Epithelial cell of esophagus (primary cell): ENCODE results near the gene ASF1A.

Source experiments
- DNase-seq: peaks from one replicate; pipeline ENCODE4 v3.0.0; 2010; ENCODE audit warnings: low read depth
- H3K4me3 ChIP-seq: 2 replicates; pipeline ENCODE4 v1.5.1; 2011; ENCODE audit warnings: mild to moderate bottlenecking, low read length, control low read depth
- TF ChIP-seq, protein P1 (sequence below): IDR thresholded peaks from 2 replicates; pipeline ENCODE4 v1.5.1; 2011; ENCODE audit warnings: low read depth, mild to moderate bottlenecking, low read length, control low read depth, inconsistent platforms; ENCODE audit not compliant: insufficient read depth; ENCODE audit errors: missing control alignments

The ASF1A gene

DNA sequence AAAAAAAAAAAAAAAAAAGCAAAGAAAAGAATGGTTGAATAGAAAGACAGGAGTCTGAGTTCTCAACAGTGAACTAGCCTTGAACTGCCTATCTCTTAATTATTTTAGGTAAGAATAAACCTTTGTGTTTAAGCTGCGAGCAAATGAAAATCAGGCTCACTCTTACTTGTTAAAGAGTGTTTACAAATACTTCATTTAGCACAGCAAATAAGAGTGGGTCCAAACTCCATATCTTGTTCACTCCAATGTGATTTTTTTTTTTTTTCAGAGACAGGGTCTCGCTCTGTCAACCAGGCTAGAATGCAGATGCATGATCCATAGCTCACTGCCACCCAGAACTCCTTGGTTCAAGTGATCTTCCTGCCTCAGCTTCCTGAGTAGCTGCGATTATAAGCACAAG lies 29.1 kb downstream of the ASF1A start:
- no peak overlapping the region for H3K4me3 ChIP-seq
- TF ChIP-seq, protein P1, sequence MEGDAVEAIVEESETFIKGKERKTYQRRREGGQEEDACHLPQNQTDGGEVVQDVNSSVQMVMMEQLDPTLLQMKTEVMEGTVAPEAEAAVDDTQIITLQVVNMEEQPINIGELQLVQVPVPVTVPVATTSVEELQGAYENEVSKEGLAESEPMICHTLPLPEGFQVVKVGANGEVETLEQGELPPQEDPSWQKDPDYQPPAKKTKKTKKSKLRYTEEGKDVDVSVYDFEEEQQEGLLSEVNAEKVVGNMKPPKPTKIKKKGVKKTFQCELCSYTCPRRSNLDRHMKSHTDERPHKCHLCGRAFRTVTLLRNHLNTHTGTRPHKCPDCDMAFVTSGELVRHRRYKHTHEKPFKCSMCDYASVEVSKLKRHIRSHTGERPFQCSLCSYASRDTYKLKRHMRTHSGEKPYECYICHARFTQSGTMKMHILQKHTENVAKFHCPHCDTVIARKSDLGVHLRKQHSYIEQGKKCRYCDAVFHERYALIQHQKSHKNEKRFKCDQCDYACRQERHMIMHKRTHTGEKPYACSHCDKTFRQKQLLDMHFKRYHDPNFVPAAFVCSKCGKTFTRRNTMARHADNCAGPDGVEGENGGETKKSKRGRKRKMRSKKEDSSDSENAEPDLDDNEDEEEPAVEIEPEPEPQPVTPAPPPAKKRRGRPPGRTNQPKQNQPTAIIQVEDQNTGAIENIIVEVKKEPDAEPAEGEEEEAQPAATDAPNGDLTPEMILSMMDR, result no peak
- no peak for DNase-seq

DNA sequence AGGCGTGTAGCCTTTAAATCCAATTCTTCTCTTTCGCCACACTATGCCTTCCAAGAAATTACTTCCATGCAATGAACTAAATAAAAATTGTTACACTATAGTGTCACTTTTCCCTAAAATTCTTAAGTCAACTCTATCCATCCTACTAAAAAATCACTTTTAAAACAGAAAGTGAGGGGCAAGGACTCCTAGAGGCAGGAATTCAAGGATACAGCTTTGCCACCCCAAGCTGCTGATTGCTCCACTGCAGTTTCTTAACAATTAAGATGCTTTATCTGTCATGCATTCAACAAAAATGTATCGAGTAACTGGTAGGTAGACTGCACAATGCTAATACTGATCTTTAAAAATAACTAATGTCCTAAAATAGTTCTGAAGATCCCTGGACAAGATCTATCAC lies 36.7 kb downstream of the ASF1A start:
- H3K4me3 ChIP-seq, result no peak overlapping the region
- TF ChIP-seq, protein P1, result no peak
- no peak for DNase-seq

DNA sequence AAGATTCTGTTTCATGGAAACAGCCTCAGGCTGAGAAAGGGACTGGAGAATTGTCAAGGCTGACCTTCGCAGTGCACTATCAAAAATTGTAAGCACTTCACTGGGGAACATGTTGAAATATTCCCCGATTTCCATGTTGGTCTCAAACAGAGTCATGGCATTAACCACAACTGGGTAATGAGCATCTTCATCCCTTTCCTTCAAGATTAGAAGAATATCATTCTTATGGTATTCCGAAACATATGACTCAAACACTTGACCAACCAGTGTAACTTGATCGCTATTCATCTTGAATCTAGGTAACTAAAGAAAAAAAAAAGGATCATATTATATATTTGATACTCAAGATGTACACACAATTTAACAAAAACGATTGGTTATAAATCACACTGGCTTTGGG lies 37.5 kb downstream of the ASF1A start:
- TF ChIP-seq, protein P1, result no peak
- peak; percentile 73 for DNase-seq
- no peak overlapping the region for H3K4me3 ChIP-seq

DNA sequence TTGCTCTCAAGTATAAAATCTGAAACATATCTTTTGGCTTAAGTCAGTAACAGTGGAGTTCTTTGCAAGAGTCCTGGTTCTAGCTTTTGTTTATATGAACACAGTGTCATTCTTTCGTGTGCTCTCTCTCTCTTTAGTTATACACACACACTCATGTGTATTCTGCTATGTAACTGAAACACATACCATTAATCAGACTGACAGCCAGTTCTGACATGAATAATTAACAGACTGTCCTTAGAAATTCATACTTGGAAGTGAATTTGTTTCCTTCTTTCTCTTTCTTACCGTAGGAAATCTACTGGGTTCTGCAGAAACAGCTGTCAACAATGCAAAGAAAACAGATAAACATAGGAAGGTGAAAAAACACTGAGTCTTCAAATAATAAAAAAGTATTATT lies 38.5 kb downstream of the ASF1A start:
- TF ChIP-seq, protein P1, result no peak
- no peak for DNase-seq
- H3K4me3 ChIP-seq, result no peak overlapping the region

DNA sequence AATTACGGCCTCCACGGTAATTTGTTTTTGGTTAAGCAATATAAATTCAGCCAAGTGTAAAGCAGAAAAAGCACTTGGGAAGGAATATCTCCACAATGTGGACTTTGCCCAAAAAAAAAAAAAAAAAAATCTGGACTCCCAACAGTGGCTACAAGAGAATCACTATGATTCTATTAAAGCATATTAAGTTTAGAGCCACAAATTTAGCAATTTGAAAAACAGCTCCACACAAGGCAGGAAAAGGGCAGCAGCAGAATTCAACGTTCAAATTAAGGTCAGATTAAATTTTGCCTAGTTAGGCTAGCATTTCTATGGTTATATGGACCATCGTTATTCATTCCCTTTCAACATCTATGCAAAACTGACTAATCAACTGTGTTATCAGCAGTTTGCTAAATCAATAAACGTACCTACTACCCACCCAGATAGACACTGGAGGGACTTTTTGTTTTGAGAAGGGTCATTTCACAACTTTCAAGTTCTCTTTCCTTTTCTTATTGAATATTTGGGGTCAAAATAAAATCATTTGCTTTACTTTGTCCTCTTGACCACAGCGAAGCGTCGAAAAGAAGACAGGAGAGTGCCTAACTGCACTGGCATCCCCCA lies 40.0 kb downstream of the ASF1A start:
- H3K4me3 ChIP-seq, result peak overlapping the region; percentile 79
- DNase-seq, result no peak
- TF ChIP-seq, protein P1, result no peak

DNA sequence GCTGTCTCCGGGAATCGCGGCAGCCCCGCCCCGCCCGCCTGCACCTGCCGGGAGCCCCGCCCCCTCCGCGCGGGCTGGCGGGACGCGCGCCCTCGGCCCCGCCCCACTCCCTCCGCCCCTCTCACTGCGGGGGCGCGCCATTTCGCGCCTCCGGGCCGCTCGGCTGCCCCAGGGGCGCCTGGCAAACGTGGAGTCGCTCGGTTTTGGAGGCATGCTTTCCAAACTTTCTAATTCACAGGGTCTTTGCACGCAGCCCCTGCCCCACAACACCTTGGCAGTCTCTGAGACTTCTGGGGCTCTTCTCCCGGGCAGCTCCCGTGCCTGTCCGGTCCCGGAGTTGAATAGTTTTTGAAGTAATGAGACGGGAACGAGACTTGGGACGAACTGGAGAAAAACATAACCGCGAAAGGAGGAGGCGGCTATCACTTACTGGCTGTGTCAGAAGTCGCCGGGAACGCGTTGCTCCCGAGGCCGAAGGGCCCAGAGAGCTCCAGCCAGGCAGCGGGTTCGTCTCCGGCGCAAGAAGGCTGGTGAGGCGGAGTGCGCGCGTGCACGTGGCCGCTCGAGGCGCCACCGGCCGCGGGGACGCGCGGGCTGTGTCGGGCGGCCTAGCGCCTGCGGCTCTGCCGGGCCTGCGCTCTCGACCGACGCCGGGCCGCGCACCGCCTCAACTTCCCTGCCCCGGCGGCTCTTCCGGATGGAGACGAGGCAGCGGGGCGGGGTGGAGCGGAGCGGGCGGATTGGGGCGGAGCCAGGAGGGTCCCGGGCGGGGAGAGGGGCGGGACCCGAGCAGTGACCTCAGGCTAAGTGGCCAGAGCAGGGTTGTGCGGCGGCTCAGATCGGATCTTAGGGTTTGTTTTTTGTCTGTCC lies 40.7 kb downstream of the ASF1A start, which contains the start of gene MCM9:
TSS of gene MCM9 (minus strand) at position 699 of the 870 bp plus-strand sequence. CDS start 3,436 bp downstream, outside the sequence.
- TF ChIP-seq, protein P1, result no peak
- H3K4me3 ChIP-seq, result peak within 1 kb of the TSS; percentile 79
- DNase-seq, result peak; percentile 81
